ENCODE measurements around the gene POU3F1.

POU3F1 gene

DNA sequence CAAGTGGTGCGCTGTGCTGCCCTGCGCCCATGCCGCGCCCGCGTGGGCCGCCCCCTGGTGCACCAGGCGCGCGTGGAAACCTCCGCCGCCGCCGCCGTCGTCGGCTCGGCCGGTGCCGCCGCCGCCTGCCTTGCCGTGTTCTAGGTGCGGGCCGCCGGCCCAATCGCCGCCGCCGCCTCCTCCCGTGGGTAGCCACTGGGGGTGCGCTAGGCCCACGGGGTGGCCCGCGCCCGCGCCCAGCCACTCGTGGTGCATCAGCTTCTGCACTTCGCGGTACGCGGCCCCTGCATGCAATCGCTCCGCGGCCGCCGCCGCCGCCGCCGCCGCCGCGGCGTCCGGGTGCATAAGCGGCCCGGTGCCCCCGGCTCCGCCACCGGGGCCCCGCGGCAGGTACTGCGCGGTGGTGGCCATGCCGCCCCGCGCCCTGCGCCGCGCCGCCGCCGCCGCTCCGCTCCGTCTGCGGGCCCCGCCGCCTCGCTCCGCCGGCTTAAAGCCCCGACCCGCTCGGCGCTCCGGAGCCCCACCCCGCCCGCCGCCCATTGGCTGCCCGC, at the start of gene POU3F1:
POU3F1 (minus strand) TSS at position 461 of the 551 bp plus-strand sequence; CDS start at position 411, 50 bp downstream.
- DNase-seq (ENCODE audit: low spot score): no peak

DNA sequence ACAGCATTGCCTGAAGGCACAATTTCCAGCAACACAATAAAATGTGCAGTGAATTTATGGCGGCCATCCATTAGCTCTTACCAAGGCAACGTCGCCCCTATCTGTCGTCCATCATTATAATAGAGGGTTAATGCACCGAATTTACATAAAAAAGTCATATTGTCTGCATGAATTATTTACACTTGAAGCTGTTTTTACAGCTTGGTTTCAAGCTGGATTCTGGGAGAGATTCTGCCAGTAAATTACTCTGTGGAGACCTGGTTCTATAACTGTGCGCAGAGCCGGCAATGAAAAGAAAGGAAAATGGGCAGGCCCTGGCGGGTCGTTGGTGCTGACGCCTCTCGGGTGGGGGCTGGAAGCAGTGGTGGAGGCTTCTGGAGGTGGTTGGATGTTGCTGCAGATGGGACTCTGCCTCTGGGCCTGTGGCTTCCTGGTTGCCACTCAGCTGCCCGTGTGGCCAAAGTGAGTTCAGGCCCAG, 48.9 kb upstream of the POU3F1 start:
- no peak for DNase-seq (ENCODE audit: low spot score)

DNA sequence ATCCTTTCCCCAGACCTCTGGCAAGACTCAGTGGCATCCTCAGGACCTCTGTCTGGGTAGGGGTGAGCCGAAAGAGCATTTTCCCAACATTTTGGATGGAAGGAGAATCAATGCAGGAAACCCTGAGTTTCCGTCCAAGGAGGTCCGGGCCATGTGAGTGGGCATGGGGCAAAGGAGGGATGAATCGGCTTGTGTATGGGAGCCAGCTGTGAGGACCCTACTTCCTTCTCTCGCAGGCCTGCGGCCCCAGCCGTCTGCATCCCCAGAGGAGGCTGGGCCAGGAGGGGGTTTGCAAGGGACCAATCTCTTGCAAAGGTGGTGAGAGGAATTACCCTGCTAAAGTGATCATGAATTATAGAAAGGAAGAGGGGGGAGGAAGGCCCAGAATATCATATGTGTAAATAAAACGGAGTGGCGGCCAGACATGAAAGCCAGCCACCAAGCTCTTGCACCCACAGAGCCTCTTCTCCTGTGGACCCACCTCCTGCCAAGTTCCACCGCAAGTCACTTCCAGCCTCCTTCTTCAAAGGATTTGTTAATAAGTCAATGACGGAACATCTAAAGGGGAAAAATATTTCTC, 48.2 kb upstream of the POU3F1 start:
- no peak for DNase-seq (ENCODE audit: low spot score)

DNA sequence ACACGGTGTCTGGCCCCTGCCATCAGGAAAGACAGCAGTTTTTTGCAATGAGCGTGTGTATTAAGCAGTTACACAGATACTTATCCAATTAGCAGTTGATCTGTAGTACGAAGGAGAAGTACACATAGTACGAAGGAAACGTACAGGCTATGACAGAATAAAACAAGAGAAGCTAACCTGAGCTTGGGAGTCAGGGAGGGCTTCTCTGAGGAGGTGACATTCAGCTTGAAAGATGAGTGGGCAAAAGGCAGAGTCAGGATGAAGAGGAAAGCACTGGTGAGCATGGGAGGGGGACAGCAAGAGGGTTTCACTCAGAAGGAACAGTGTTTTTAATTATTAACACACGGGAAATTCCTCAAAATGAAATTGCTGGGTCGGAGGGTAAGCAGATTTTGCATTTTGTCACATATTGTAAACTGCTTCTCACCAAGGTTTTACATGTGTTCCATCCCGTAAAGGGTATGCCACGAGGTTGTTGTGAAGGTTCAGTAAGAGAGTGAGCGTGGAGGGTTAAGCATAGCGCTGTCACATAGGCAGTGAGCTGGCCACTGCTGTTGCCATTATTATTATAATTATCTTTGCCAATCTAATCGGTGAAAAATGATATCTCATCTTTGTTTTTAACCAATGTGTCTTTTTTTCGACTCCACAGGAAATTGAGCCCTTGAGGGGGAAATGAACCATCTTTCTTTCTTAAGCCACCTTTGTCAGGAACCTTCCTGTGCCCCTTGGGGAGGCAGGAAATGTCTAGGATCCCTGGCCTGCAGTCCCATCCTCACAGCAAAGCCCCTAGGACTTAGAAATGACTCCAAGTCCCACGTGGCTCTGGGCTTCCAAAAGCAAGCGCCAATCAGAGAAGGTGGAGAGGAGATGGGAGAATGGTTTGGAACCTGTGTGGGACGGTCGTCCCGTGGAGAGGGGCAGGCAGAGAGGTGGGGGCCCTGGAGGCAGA, 47.3 kb upstream of the POU3F1 start:
- DNase-seq (ENCODE audit: low spot score): no peak

DNA sequence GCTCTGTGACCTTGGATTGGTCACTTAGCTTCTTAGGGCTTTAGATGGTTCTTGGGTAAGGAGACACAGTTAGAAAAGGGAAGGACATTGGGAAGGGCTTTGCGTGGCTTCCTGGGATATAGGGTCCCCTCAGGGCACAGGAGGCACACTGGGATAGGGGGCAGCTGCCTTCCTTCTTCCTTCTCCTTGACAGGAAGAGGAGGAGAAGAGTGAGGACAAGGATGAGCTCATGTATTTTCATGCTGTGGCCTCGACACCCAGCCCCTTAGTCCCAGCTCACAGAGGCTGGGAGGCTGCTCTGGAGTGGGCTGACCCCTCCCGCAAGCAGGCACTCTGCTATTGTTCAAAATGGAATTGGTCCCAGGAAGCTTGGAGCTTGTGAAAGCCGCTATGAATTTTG, 45.7 kb upstream of the POU3F1 start:
- DNase-seq (ENCODE audit: low spot score): no peak

DNA sequence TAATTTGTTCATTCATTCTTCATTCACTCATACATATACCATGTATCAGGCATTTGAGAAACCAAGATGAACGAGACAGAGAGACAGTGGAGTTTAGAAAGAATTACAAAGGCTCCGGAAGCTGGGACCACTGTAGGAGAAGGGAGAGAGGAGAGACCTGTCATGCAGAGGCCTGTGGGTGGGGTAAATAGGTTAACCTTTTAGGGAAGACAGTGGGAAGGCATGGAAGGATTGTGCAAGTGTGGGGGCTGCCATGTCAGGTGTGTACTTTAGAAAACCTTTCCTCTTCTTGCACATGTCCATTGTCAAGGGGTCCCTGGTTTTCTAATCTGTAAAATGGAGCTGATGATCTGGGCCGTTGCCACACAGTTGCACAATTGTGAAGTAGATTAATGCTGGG, 44.2 kb upstream of the POU3F1 start:
- DNase-seq (ENCODE audit: low spot score): no peak

DNA sequence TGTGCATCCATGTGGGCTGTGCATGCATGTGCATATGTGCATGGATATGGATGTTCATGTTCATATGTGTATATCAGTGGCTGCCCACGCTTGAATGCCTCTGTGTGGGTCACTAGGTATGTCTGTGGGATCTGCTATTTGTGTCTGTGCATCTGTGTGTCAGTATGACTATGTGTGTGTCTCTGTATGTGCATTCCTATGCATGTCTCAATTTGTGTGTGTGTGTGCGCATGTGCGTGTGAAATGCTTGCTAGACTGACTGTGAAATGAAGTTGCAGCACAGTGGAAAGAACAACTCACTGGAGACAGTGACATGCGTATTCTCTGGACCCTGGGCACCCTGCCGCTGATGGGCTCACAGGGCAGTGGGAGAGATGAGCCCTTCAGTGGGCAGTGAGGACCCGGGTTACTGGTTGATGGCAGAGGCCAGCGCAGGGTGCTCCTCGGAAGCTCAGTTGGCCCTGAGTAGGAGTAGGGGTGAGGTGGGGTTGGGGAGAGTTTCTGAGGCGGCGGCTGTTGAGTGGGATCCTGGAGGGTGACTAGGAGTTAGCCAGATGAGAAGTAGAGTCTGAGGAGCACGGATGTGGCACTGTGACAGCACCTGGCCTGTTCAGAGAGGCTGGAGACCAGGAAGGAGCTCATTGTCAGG, 43.2 kb upstream of the POU3F1 start:
- DNase-seq (ENCODE audit: low spot score): no peak

DNA sequence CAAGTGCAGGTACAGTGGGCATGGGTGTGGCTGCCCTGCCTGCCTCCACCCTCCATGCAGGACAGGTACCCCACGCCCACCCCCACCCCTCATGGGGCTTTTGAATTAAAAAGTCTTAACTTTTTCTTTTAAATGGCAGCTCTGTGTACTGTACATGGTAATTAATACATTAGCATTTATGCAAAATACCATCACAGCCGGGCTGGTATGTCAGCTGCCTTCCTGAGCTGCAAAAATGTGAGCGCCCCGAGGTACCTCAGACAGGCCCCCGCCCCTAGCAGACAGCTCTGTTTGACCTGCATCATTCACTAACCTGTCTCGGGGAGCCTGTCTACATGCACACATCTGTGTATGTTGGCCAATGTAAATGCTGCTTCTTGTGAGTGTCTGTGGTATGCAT, 42.2 kb upstream of the POU3F1 start:
- DNase-seq (ENCODE audit: low spot score): no peak

DNA sequence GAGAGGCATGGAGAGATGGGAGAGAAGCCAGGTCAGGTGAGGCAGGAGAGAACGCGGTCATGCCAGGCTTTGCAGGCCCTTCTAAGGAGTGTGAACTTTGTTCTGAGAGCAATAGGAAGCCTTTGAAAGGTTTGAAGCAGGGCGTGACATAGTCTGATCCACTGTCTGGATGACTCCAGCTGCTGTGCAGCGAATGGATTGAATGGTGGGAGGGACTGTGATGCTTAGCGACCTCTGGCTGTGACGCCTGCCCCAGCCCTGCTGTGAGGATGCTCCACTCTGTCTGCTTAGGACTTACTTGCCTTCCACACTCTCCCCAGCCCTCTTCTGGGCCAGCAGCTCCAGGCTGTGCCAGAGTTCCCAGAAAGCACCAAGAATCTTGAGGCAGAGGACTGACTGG, 41.8 kb upstream of the POU3F1 start:
- no peak for DNase-seq (ENCODE audit: low spot score)

DNA sequence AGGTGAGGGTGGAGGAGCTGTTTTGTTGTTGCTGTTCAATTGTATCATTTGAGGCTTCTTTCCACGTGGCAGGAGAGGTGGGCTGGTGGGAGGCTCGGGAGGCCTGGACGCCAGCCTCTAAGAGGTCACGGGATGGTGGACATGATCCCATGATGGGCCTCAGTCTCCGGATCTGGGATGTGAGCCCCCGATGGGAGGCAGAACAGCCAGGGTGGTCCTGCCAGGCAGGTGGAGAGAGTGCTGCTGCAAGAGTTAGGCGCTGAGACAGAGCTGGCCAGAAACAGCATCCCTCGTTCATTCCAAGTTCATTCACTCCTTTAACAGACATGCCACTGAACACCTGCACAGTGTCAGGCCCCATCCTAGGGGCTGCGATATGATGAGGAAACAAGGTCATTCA, 41.1 kb upstream of the POU3F1 start:
- no peak for DNase-seq (ENCODE audit: low spot score)

DNA sequence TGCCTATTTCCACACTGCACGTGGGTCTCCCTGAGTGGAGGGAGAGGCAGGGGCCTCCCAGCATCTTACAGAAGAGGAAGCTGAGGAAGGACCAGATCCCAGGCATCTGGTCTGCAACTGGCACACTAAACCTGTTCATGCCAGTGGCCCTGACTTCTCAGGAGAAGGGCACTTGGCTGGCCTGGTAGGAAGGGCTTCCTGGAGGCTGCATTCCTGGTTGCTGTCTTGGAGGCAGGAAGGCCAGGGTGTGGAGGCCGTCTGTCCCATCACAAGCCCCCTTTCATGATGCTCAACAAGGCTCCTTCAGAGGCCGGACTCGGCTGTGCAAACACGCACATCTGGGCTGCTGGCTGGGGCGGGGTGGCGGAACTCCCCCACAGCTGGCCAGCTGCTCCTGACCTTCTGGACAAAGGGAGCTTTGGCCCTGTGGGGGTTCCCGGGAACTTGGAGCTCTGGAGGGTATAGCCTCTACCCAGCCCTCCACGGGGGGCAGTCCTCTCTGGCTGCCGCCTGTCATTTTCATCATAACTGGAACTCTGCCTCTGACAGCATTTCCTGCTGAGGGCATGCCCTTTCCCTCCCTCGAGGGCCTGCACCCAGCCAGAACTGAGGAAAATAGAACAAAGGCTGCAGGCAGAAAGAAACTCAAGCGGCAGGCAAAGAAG, 39.2 kb upstream of the POU3F1 start:
- DNase-seq (ENCODE audit: low spot score): no peak

DNA sequence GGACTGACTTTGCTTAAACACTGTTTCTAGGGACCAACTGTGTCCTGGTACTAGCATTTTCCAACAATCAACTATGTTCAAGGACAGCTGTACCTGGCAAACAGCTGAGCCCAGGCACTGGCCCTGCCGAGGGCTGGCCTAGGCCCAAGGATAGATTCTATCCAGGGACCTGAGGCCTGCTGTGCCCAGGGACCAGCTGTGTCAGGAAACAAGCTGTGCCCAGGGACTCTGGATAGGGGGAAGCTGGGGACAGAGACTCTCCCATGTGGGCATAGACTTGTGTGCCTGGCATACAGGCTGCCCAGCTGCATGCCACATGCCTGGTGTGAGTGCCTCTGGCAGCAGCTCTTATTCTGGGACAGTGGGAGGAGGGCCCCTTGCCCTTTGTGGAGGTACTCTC, 38.1 kb upstream of the POU3F1 start:
- DNase-seq (ENCODE audit: low spot score): no peak

DNA sequence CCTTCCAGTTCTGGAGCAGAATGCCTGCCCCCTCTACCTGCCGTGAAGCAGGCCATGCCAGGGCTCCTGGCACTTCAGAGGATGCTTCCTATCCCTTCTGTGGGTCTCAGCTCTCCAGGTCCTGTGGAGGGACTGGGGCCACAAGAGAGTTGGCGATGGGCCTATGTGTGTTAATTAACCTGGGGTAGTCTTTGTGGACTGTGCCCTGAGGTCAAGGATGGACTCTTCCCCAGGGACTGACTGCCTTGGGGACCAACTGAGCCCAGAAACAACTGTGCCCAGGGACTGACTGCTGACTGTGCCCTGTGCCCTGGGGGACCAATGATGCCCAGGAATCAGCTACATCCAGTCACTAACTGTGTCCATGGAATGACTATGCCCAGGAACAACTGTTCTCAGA, 37.5 kb upstream of the POU3F1 start:
- DNase-seq (ENCODE audit: low spot score): no peak

DNA sequence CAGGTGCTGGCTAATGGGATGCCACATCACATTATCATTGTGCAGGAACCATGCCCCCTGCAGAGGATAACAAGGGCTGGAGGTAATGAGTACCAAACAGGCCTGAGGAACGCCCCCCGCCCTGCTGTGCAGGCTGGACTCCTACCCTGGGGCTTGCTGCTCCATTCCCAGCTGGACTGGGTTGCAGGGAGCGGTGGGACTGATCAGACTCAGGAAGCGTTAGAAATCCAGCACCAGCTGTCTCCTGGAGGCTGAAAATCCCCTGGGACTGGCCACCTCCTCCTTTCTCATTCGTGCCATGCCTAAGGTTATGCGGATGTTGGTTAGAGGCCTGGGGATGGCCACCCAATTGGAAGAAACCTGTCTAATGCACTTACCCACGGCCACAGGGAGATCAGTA, 36.9 kb upstream of the POU3F1 start:
- no peak for DNase-seq (ENCODE audit: low spot score)

DNA sequence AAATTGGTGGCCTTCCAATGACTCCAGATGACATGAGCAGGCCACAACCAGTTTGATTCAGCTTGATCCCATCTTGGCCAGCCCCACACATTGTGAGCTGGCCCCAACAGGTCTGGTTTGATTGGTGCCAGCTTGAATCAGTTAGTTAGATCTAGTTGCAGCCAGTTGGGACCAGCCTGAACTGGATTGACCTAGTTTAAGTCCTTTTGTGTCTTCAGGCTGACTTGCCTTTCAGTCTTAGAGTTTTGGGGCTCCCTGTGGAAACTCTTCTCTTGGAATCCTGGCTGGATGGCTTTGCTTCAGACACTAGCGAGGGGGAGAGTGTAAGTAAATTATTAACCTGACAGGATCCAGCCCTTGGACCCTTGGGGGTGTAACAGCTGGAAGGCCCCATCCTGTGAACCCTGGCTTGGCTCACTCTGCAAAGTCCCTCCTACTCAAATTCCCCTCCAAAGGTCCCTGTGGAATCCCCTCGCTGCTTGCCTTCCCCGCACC, 36.2 kb upstream of the POU3F1 start:
- DNase-seq (ENCODE audit: low spot score): no peak

DNA sequence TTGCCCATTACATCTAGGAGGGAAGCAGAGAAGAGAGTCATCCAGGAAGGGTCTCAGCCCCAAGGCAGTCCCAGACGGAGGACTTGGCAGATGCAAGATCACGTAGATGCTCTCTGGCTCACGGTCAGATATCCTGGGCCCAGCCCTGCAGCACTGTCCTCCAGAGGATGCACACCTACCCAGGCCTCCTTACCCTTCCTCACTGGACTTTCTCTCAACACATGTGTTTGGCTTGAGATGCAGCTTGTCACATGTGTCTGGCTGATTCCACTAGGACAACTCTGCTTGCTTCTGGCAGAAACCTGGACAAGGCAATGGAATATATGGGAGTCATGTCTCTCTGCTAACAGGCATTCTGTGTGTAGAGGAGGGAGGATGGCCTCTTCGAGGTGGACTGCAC, 32.4 kb upstream of the POU3F1 start:
- no peak for DNase-seq (ENCODE audit: low spot score)

DNA sequence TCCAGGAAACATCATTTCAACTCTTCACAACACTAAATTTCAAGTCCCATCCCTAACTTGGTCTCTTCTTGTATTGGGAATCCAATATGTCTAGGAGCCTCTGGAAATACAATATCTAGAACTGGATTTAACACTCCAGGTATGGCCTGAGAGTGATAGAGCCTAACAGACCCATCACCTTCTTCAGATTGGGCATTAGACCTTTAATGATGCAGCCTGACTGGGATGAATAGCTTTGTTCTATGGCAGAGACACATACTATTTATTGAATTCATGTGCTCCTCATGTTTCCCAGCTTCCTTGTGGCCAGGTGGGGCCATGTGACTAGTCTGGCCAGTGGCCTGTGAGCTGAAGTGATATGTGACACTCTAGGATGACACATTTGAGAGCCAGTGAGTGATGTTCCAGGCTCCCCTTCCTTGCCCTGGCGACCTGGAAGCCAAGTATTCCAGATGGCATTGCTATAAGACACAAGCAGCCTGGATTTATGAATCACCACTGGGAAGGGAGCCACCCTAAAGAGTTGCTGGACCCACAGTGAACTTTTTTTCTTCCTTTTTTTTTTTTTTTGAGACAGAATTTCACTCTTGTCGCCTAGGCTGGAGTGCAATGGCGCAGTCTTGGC, 31.0 kb upstream of the POU3F1 start:
- DNase-seq (ENCODE audit: low spot score): no peak

DNA sequence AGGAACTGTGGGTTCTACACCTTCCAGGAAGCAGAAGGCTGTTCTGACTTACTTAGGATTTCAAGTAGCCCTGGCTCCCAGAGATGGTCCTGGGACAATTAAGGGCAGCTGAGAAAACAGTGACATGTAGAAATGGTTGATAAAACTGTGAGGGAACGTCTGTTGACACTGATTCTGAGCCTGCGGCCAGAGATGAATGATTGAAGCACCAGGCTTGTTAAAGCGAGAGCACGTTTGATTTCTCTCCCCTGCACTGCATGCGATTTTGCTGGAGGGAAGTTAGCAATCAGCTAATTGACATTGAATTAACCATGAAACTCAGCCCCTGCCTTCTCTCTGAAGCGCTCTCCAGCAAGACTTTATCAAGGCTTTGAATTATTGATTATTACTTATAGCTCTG, 29.9 kb upstream of the POU3F1 start:
- DNase-seq (ENCODE audit: low spot score): no peak

DNA sequence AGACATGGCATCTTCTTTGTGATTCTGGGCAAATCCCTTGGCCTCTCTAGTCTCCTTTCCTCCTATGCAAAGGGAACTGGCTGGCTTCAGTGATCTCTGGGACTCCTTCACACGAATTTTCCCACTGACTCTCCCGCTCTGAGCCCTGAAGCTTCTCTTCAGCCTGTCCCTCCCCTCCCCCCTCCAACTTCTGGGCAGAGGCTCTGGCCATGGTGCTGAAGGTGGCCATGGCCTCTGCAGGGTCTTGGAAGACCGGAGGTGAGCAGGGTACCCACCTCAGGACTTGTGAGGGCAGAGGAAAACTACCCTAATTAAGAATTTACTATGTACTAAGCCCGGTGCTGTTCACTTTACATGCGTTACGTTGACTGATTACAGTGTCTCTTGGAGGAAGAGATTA, 29.4 kb upstream of the POU3F1 start:
- DNase-seq (ENCODE audit: low spot score): no peak

DNA sequence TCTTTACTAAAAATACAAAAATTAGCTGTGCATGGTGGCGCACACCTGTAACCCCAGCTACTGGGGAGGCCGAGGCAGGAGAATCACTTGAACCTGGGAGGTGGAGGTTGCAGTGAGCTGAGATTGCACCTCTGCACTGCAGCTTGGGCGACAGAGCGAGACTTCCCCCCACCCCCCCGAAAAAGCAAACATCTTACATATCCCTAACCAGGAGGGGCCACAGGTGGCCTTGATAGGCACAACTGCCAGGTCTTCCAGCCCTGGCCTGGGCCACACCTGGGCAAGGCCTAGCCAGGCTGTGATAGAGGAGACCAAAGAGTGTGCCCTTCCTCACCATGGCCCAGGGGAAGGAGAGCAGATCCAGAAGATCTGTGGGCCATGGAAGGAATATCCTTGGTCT, 28.6 kb upstream of the POU3F1 start:
- no peak for DNase-seq (ENCODE audit: low spot score)

DNA sequence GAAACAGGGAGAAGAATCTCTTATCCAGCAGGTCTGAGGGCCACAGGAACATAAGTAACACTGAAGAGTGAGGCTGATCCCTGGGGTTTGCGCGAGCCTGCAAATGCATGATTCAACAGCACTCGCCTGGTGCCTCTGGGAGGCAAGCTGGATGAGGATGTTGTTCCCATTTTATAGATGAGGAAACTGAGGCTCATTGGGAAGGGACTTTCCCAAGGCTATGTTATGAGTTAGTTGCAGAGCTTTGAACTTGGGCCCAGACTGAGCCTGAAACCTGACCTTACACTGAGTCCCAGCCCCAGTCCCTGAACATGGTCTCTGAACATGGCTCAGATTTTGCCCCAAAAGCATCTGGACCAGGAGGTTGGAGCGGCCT, 27.7 kb upstream of the POU3F1 start:
- no peak for DNase-seq (ENCODE audit: low spot score)
